GM23338 (cell line): Measurements from ENCODE around the gene KIR2DL1. TPM values are rescaled to one million over a fixed set of nuclear protein-coding genes. Genes with fewer than 3 reads are reported as not detected.

Experiments
- ATAC-seq: fragments of 200-7000 bp; cut with Tn5 transposase; 3 replicates; pipeline ENCODE4 v1.9.1; 2020
- DNase-seq: peaks from one replicate; pipeline ENCODE4 v3.0.0-alpha.2; 2015; ENCODE audit warnings: low spot score
- H2AFZ ChIP-seq: fragments of 200-600 bp; sonication (generic); 2 replicates; pipeline ENCODE4 v1.8.0; 2016; ENCODE audit warnings: antibody characterized with exemption, mild to moderate bottlenecking, moderate library complexity
- H3F3A ChIP-seq: fragments of 200-600 bp; sonication (generic); replicated peaks from 2 replicates; pipeline ENCODE4 v1.8.0; 2017; ENCODE audit warnings: antibody characterized with exemption, mixed run types, low read depth
- H3K27ac ChIP-seq: fragments of 200-600 bp; sonication (generic); 2 replicates; pipeline ENCODE4 v1.6.1; 2016; ENCODE audit warnings: low read depth
- H3K27me3 ChIP-seq: fragments of 200-600 bp; sonication (generic); 2 replicates; pipeline ENCODE4 v1.8.0; 2016; ENCODE audit warnings: mild to moderate bottlenecking, mixed run types, moderate library complexity; ENCODE audit not compliant: insufficient read depth
- H3K36me3 ChIP-seq: fragments of 200-600 bp; sonication (generic); 2 replicates; pipeline ENCODE4 v1.8.0; 2016; ENCODE audit warnings: mild to moderate bottlenecking; ENCODE audit not compliant: insufficient read depth
- H3K4me1 ChIP-seq: fragments of 200-600 bp; sonication (generic); 2 replicates; pipeline ENCODE4 v1.8.0; 2016; ENCODE audit warnings: mild to moderate bottlenecking, moderate library complexity; ENCODE audit not compliant: insufficient read depth
- H3K4me2 ChIP-seq: fragments of 200-600 bp; sonication (generic); 2 replicates; pipeline ENCODE4 v1.7.1; 2017; ENCODE audit warnings: mixed run types
- H3K4me3 ChIP-seq: fragments of 200-600 bp; sonication (generic); 2 replicates; pipeline ENCODE4 v1.6.1; 2016; ENCODE audit warnings: mixed run types
- H3K79me2 ChIP-seq: fragments of 200-600 bp; sonication (generic); replicated peaks from 2 replicates; pipeline ENCODE4 v1.8.0; 2017; ENCODE audit warnings: mild to moderate bottlenecking; ENCODE audit not compliant: insufficient read depth
- H3K9me2 ChIP-seq: fragments of 200-600 bp; sonication (generic); 2 replicates; pipeline ENCODE4 v1.8.0; 2017; ENCODE audit not compliant: insufficient read depth
- H4K20me1 ChIP-seq: fragments of 200-600 bp; sonication (generic); replicated peaks from 2 replicates; pipeline ENCODE4 v1.8.0; 2017; ENCODE audit warnings: mild to moderate bottlenecking; ENCODE audit not compliant: insufficient read depth
- H3K27ac Mint-ChIP-seq: 2 replicates; pipeline ENCODE4 v1.8.0; 2020; ENCODE audit warnings: inconsistent platforms, mild to moderate bottlenecking, moderate library complexity, mixed read lengths
- H3K27me3 Mint-ChIP-seq: 3 replicates; pipeline ENCODE4 v1.8.0; 2022; ENCODE audit warnings: low read depth, mild to moderate bottlenecking, moderate library complexity, mixed read lengths, inconsistent platforms; ENCODE audit not compliant: insufficient read depth, poor library complexity
- H3K36me3 Mint-ChIP-seq: 3 replicates; pipeline ENCODE4 v1.8.0; 2021; ENCODE audit warnings: low read depth, mild to moderate bottlenecking, inconsistent platforms, moderate library complexity, mixed read lengths
- H3K4me1 Mint-ChIP-seq: 3 replicates; pipeline ENCODE4 v1.8.0; 2020; ENCODE audit warnings: mild to moderate bottlenecking, inconsistent platforms, mixed read lengths
- H3K4me3 Mint-ChIP-seq: 3 replicates; pipeline ENCODE4 v1.8.0; 2021; ENCODE audit warnings: moderate library complexity, mild to moderate bottlenecking, inconsistent platforms, mixed read lengths
- H3K9me3 Mint-ChIP-seq: 3 replicates; pipeline ENCODE4 v1.8.0; 2020; ENCODE audit warnings: moderate library complexity, mild to moderate bottlenecking, inconsistent platforms, mixed read lengths
- CREB1 ChIP-seq: fragments of 250-450 bp; sonication (Bioruptor Pico); IDR thresholded peaks from 2 replicates; pipeline ENCODE4 v1.5.0; 2020; ENCODE audit warnings: low read depth, mild to moderate bottlenecking, moderate library complexity
- CTCF ChIP-seq, 2 experiments: fragments of 200-600 bp in 1 of 2; sonication (generic) in 1 of 2; conservative IDR thresholded peaks; 2 replicates each; pipeline versions ENCODE4 v1.5.1 to v1.6.1; 2016 to 2017; ENCODE audit warnings: antibody characterized with exemption in 2 of 2, low read depth in 2 of 2, mild to moderate bottlenecking in 2 of 2, moderate library complexity in 1 of 2
- ETS1 ChIP-seq: IDR thresholded peaks from 2 replicates; pipeline ENCODE4 v1.6.1; 2016; ENCODE audit warnings: antibody characterized with exemption
- EZH2phosphoT487 ChIP-seq: fragments of 200-600 bp; sonication (generic); IDR thresholded peaks from one replicate; pipeline ENCODE4 v1.8.1; 2018; ENCODE audit warnings: antibody characterized with exemption; ENCODE audit not compliant: unreplicated experiment
- JUNB ChIP-seq: IDR thresholded peaks from one replicate; pipeline ENCODE4 v1.6.1; 2016; ENCODE audit warnings: antibody characterized with exemption; ENCODE audit not compliant: unreplicated experiment
- ZNF114 ChIP-seq: fragments of 250-450 bp; sonication (Bioruptor Pico); IDR thresholded peaks from 2 replicates; pipeline ENCODE4 v1.5.0; 2020; ENCODE audit warnings: mild to moderate bottlenecking, moderate library complexity
- ZNF462 ChIP-seq: fragments of 250-450 bp; sonication (Bioruptor Pico); IDR thresholded peaks from 2 replicates; pipeline ENCODE4 v1.5.0; 2020; ENCODE audit warnings: mild to moderate bottlenecking, moderate library complexity
- polyA plus RNA-seq: library from polyadenylated mRNA; unstranded; fragments of >200 nt; fragmentation: Nextera tagmentation; extraction: Ambion mirVana; gene quantifications from 2 replicates; pipeline ENCODE4 v1.2.1, GENCODE V29; 2016
- total RNA-seq: library from RNA; depleted of rRNA; stranded (reverse); fragments of >200 nt; shearing (Covaris generic); gene quantifications from 2 replicates; pipeline ENCODE4 v1.2.3, GENCODE V29; 2014

Gene KIR2DL1
- total and polyA plus RNA-seq, 2 experiments from 2014 or later, result not detected

GRCh38 chr19:54804571-54804970 is 35.0 kb downstream of the KIR2DL1 start (continued):
- no peak for TF ChIP-seq ZNF462 (CRISPR knock-in tag)
- TF ChIP-seq CTCF (conservative IDR thresholded peaks at IDR 0.05; ENCODE audit: low read depth in 2 of 2), result no peak

- Histone ChIP-seq H3K9me2 (no peaks in the 10 kb centered on the region), H3K4me1 (no peaks in the 10 kb centered on the region), H3K79me2 (no peaks in the 10 kb centered on the region), H2AFZ (no peak overlapping the region), H3K4me2 (no peak overlapping the region), H3K36me3 (no peaks in the 10 kb centered on the region), H4K20me1 (no peaks in the 10 kb centered on the region), H3K27ac (no peak overlapping the region), H3K27me3 (no peaks in the 10 kb centered on the region), H3K4me3 (no peak overlapping the region), H3F3A (no peaks in the 10 kb centered on the region)
- Mint-ChIP-seq H3K9me3 (peaks cover 94% of the 10 kb centered on the region), H3K4me3 (no peak overlapping the region), H3K27ac (no peak overlapping the region), H3K4me1 (no peaks in the 10 kb centered on the region), H3K27me3 (peaks cover 6% of the 10 kb centered on the region), H3K36me3 (peaks cover 60% of the 10 kb centered on the region)
- no peak for DNase-seq
- no peak for ATAC-seq
- TF ChIP-seq ETS1 (no peak), EZH2phosphoT487 (no peak), CREB1 (CRISPR knock-in tag) (no peak), ZNF114 (CRISPR knock-in tag) (no peak), CTCF (conservative IDR thresholded peaks at IDR 0.05; ENCODE audit: low read depth in 2 of 2) (no peak), JUNB (no peak)
These were observed 36.3 kb downstream of the KIR2DL1 start for GRCh38 chr19:54805665-54806515.
